Subcutaneous adipose tissue (tissue), 4 donors: ENCODE data around the gene GPR39. TPM values are rescaled to one million over a fixed set of nuclear protein-coding genes. Genes with fewer than 3 reads are reported as not detected.

Experiments
- total RNA-seq, 4 donors: library from RNA; depleted of rRNA; stranded (reverse); fragments of >200 nt; gene quantifications; one replicate each; pipeline ENCODE4 v1.1.0, GENCODE V29; 2016
- TF ChIP-seq, protein P1 (sequence below): fragments of 450-650 bp; IDR thresholded peaks from one replicate; pipeline ENCODE4 v1.5.1; 2016; ENCODE audit warnings: low read depth, mild to moderate bottlenecking, control low read depth, antibody characterized with exemption, moderate library complexity

Gene GPR39
- total RNA-seq, 4 donors from 2014 or later = 0.34 to 1.5 (median 0.66) TPM; not detected in 1

DNA sequence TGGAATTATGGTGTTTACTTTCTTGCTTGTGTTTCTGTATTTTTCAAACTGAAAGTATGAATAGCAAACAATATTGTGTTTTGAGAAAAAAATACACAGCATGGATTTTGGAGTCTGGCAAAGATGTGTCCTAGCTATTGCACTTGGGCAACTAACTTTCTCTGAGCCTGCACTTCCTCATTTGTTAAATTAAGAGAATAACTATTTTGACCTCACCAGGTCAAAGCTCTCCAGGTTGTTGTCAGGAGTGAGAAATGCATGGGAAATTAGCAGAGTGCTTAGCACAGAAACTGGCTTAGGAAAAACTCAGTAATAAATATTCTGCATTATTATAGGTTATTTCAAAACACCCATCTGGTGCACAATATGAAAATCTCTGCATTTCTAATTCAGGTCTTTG, 225.2 kb downstream of the GPR39 start:
- TF ChIP-seq, protein P1, sequence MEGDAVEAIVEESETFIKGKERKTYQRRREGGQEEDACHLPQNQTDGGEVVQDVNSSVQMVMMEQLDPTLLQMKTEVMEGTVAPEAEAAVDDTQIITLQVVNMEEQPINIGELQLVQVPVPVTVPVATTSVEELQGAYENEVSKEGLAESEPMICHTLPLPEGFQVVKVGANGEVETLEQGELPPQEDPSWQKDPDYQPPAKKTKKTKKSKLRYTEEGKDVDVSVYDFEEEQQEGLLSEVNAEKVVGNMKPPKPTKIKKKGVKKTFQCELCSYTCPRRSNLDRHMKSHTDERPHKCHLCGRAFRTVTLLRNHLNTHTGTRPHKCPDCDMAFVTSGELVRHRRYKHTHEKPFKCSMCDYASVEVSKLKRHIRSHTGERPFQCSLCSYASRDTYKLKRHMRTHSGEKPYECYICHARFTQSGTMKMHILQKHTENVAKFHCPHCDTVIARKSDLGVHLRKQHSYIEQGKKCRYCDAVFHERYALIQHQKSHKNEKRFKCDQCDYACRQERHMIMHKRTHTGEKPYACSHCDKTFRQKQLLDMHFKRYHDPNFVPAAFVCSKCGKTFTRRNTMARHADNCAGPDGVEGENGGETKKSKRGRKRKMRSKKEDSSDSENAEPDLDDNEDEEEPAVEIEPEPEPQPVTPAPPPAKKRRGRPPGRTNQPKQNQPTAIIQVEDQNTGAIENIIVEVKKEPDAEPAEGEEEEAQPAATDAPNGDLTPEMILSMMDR = no peak

DNA sequence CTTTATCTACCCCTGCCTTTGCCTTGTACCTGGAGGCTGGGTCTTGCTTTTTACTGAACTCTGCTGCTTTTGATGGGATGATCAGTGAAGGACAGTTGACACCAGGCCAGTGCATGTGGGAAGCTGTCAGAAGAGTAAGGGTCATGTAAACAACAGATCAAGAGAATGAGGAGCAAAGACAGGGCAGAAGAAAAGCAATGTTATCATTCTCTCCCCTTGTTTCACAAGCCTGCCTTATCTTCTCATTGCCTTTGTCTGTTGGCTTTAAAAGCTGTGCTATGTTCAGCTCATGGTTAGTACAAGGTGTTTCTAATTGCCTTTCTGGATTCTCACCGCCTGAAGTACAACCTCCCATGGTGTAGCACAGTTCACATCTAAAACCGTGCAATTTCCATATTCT, 225.8 kb downstream of the GPR39 start:
- TF ChIP-seq, protein P1 = no peak

DNA sequence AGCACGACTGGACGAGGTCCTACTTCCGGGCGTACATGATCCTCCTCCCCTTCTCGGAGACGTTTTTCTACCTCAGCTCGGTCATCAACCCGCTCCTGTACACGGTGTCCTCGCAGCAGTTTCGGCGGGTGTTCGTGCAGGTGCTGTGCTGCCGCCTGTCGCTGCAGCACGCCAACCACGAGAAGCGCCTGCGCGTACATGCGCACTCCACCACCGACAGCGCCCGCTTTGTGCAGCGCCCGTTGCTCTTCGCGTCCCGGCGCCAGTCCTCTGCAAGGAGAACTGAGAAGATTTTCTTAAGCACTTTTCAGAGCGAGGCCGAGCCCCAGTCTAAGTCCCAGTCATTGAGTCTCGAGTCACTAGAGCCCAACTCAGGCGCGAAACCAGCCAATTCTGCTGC, 228.6 kb downstream of the GPR39 start:
- TF ChIP-seq, protein P1 = no peak

DNA sequence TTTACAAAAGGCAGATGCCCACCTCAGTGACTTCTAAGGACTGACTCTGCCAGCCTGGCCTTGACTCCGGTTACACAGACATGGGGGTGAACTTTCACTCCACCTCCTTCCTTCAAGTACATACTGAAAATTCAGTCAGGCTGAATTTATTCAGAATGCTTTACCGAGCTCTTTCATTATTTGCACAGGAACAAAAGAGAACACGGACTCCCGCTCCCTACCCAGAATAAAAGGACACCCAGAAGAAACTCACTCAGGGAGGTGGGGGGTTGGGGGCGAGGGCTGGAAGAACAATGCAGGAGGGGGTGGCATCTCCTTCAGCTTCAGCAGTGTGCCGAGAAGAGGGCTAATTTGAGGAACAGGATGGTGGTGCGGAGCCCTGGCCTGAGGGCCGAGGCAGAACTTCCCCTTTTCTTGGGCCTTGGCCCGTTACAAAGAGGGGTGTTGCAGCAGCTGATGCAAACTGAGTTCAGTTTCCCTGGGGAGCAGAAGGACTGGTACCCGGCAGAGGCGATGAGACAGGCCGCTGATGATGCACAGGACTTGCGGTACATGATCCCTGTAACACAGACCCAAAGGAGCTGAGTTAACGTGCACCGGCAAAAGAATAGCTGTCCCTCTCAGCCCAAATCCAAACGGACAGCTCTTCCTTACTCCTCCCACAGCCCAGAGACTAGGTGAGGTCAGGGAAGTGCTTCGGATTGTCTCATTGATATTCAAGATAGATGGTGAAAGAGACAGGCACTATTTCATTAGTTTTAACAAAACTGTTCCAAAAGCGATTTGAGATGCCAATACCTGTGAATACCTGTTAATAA, 229.3 kb downstream of the GPR39 start:
- TF ChIP-seq, protein P1 = no peak

DNA sequence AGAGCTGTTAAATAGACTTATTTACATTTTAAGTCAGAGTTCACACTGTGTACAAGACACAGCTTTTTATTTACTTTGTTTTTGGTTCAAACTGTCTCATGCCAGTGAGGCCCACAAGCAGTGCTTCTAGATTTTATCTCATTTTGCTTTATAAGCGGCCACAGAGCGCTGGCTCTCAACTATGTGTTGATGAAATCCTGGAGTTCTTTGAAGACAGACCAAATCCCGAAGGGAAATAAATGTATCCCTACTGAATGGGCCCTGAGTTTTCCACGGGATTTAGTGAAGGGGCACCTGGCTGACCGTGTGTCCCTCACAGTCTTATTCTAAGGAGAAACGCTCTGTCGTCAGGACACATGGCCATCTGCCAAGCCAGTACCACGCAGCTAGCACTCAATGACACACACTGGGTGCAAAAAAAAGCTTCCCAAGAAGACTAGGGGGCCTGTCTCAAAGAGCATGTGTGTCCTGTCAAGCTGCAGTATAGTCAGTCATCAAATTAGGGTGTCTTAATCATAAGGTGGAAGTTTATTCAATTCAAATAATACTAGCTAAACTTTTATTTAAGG, 230.0 kb downstream of the GPR39 start:
- TF ChIP-seq, protein P1 = no peak

DNA sequence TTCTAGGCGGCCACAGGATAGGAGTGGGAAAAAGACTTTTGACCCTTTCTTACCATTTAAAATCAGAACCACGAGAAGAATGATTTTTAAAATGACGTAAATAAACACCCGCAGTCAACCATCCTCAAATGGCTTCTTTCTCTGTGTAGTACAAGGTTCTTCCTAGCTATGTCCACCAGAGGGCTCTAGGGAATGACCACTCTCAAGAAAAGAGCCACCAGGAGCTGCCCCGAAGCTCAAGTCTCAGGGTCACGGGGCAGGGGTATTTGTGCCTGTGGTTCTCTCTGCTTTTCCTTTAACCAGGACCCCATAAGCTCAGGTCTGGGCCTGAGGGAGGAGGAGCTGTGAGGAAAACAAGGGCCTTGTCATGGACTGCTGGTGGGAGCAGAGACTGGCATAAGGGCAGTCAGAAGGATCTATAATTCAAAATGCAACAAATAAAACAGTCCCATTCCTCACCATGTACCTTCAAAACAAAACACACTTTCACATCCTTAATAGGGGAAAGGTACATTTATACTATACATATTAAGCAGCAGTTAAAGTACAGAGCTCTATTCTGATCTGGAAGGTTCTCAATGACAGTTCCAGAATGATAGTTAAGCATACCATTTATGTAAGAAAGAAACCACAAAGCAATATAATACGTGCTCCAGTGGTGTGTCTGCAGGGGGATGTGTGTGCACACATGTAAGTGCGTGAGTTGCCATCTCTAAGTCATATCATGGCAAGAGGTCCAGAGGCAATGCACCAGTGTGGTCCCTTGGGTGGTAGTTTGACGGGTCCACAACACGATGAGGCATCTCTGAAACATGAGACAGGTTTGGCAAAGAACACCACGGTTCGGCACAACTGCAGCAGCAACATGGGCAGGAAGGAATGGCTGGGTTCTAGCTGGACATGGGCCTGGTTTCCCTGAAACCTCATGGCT, 234.8 kb downstream of the GPR39 start:
- TF ChIP-seq, protein P1 = no peak

DNA sequence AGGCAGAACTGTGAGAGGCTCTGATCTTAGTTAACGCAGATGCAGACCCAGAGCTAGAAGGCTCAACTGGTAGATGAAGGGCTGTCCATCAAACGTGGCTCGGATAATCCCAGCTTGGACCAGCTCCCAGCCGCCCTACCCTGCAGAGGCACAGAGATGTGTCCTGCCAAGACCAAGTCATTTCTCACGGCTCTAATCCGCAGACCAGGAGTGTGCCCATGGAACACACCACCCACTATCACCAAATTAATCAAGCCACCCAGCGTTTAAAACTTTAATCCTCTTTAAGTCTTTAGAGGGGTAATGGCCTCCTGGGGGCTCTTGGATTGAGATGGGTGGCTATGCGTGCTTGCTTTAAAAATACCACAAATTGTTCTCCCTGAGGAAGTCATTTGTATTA, 235.9 kb downstream of the GPR39 start:
- TF ChIP-seq, protein P1 = no peak
